HG03442 (cell line): ENCODE results near the gene TMEM240.
"Not testable (repeated sequence)": the region's sequence is repeated elsewhere in the genome, so short reads cannot be mapped to it uniquely, and the experiment has no call there.

Experiments used
- ATAC-seq: cut with Tn5 transposase; IDR thresholded peaks from one replicate; pipeline ENCODE4 v1.9.1; 2021; ENCODE audit warnings: mild to moderate bottlenecking, moderate library complexity; ENCODE audit not compliant: unreplicated experiment

TMEM240 gene

DNA sequence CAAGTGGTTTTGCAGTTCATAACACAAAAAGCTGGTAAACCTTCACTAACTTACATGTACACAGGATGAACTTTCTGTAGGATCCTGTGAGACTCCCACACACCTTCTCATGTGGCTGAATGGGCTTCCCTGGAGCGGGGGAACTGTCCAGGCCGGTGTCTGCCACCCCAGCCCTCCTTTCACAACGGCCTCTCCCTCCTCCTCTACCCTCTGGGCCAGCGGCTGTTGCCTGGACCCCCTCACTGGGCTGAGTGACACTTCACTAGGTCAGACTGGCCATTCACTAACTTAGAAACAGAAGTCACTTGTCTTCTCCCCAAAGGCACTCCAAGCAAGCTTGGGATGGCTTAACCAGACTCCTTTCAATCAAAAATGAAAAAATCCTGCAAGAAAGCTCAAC, 18.2 kb upstream of the TMEM240 start:
- no peak for ATAC-seq

DNA sequence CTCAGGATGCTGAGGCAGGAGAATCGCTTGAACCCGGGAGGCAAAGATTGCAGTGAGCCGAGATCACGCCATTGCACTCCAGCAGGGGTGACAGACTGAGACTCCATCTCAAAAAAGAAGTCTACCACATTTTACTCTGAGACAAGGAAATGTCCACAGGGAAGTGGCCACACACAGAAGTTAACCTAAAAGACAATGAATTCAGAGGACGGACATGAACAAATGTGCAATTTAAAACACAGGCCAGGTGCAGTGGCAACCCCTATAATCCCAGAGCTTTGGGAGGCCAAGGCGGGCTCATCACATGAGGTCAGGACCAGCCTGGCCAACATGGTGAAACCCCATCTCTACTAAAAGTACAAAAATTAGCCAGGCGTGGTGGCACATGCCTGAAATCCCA, 17.3 kb upstream of the TMEM240 start:
- ATAC-seq, result not testable (repeated sequence)

DNA sequence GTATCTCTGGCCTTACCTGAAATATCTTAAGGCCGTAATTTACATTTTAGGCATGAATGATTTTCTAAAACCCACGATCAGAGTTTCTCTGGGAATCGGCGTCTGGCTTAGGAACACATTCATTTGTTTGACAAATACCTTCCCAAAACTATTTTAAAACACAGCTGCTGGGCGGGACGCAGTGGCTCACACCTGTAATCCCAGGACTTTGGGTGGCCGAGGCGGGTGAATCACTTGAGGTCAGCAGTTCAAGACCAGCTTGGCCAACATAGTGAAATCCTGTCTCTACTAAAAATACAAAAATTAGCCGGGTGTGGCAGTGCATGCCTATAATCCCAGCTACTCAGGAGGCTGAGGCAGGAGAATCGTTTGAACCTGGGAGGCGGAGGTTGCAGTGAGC, 16.5 kb upstream of the TMEM240 start:
- not testable (repeated sequence) for ATAC-seq

DNA sequence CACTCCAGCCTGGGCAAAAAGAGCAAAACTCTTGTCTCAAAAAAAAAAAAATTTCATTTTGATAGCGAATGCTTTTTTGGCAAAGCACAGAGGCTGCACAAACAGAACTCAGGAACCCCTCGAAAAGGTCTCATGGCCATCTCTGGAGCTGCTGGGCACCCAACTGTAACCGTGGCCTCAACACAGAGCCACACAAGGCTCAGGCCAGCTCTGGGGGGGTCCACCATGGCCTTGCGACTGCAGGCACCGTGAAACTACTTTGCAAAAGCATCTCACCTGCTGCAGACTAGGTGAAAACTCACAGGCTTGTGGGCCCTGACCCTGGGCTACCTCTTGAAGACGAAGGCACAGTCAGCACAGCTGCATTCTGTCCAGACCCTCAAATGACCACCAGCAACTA, 16.1 kb upstream of the TMEM240 start:
- ATAC-seq, result no peak

DNA sequence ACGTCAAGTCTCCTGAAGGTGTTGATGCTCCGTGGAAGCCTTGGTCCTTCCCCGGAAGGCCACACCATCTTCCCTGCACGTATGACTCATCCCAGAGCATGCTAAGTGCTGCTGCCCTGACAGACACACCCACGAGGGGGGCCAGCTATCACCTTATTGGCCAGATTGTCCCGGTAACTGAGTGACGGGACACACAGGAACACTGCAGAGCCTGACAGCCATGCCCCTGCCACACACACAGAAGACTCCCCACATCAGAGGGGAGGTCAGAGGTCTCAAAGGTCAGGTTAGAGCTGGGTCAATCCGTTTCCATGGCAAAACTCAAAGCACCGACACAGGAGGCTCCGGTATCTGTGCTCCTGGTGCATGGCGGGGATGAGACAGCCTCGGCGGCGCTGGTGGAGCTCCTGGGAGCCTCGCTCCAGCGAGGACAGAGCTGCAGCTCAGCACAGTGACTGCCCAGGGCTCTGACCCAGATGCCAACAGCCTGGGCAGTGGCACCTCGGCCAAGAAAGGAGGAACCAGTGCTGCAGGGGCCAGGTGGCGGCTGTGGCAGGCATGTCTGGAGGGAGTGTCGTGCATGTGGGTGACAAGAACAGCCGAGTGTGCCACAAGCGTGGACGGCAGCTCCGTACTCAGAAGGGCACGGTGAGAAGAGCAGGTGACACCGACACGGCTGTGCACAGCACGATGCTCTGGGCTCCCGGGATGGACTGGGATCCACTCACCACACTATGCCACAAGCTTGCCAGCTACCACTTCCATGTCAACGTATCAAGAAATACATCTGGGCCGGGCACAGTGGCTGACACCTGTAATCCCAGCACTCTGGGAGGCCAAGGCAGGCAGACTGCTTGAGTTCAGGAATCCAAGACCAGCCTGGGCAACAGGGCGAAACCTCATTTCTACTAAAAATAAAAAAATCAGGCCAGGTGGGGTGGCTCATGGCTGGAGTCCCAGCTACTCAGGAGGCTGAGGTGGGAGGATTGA, 14.8 kb upstream of the TMEM240 start:
- ATAC-seq, result no peak

DNA sequence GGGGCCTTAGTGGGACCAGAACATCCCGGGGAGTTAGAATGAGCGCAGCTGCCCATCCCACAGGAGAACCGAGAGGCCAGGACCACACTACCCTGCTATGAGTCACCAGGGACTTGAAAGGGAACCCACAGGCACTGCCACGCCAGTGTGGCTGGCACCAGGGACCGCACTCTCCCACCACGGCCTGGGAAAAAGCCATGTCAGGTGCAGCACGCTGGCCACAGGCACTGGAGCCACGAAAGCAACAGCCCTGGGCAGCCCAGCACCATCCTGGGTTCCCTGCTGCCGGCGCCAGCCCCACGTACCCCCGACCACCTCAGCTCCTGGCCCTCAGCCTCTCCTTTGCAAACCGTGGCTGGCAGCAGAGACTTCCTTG, 14.1 kb upstream of the TMEM240 start:
- ATAC-seq, result no peak

DNA sequence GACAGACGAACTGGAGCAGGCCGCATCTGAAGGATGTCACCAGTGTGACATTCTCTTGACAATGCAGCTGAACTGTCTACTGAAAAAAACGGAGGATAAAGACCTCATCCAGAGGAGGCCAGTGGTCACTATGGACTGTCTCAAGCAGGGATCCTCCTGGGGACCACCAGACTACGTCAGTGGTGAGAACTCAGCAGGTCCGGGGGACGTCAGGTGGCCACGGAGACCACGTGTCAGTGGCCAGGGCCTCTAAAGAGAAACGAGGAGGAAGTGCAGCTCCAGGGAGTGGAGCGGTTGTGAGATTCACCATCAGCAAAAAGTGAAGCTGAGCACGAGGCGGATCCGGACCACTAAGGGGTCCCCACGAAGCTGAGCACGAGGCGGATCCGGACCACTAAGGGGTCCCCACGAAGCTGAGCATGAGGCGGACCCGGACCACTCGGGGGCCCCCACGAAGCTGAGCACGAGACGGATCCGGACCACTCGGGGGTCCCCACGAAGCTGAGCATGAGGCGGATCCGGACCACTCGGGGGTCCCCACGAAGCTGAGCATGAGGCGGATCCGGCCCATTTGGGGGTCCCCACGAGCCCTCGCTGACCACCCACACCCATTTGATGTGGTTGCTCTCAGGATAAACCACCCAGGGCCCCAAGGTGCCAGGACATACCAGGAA, 13.5 kb upstream of the TMEM240 start:
- no peak for ATAC-seq

DNA sequence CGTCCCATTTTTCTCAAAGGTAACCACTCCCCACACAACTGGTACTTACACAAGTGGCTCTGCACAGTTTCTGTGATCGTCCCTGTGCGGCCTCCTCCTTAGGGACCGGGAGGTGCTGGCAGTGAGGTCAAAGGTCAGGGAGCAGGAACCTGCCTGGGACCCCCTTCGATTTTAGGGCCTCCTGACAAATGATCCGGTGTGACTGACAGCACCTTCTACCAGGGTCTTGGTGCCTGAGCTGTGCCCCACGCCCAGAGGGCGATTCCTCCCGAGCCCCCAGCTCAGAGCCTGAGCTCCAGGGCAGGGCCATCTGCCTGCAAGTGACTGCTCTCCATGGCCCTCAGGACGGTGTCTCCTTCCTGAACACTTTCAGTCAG, 11.8 kb upstream of the TMEM240 start:
- ATAC-seq, result no peak

DNA sequence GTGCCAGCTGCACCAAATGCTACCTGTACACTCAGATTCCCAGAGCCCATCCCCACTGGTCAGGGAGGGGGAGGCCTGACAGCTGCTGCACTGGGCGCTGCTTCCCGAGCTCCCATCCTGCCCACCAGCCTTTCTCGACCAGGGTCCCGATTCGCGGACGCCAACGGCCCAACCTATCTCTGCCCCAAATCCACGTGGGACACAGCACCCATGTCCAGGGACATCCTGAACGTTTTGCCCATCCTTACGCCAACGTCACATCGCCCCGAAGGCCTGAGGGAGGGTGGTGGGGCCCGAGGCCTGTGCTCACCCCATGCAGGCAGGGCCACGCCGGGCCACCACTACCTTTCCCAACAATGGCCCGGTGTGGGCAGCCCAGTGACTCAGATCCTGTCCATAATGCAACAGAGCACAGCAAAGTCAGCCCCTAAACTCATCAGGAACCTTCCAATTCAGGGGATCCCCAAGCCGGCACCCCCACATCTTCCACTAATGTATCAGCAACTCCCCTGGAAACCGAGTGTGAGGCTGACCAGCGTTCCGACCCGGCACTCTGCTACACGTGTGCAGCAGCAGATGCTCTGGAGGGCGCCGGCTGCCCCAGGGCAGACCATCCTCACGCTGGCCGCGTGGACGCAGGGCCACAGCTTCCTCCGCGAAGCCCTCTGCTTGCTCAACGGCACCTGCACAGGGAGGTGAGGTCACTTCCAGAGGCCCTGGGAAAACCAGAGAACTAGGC, 11.3 kb upstream of the TMEM240 start:
- no peak for ATAC-seq

DNA sequence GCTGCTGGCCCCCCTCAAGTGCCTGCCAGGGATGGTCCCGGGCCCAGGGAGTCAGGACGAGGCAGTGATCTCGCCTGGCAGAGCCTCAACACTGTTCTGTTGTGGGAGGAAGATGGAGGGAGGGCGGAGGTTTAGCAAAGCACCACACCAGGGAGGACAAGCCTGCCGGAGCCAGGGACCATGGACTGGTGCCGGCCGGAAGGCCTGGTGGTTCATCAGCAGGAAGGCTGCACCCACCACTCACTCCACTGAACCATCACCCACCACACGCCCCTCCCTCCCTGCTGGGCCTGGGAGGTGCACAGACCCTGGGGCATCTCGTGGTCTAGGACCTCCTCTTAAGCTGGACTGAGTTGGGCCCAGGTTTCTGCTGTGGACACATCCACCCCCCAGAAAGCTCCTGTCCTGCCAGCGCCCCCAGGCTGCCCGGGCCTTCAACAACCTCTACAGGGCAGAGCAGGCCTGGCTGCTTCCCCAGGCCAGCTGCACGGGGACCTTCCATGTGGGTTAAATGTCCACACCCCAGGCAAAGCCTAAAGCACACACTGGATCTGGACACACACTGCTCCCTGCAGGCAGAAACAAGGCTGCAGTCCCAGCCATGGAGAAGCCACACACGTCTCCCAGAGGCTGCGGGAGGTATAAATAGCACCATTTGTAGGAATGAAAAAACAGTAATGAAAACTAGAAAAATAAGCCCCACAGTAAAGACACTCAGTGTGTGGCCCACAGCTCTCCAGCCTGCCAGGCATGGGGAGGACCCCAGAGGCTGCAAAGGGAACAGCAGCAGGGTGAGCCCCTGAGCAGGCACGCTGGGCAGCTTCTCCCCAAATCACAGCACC, 10.4 kb upstream of the TMEM240 start:
- ATAC-seq, result no peak

DNA sequence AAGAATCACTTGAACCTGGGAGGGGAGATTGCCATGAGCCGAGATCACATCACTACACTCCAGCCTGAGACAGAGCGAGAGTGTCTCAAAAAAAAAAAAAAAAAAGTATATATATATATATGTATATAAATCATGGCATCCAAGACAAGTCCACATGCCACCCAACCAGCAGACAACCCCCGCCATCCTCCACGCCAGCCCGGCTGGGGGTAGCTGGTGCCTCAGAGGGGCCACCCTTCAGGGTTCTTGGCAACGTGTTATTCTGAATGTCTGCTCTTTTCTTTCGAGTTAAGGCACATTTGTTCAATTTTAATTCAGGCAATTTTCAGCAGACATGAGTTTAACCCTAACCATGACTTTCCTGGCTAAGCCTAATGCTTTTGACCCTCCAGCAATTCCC, 9.7 kb upstream of the TMEM240 start:
- no peak for ATAC-seq

DNA sequence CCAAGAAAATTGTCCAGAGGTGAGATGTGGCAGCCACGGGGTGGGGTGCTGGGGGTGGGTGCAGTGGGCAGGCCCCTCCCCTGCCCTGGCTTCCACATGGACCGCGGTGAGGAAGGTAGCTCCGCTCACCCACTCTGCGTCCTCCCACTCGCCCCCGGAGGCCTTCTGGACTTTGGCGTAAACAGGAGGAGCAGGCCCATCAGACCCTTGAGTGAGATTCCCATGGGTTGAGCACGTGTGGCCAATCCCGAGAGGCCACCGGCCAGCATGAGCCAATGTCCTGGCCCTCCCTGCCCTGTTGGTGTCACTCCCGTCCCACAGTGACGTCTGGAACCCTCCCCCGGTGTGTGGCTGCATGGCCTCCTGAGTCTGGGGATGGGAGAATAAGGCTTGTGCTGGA, 8.2 kb upstream of the TMEM240 start:
- ATAC-seq, result no peak

DNA sequence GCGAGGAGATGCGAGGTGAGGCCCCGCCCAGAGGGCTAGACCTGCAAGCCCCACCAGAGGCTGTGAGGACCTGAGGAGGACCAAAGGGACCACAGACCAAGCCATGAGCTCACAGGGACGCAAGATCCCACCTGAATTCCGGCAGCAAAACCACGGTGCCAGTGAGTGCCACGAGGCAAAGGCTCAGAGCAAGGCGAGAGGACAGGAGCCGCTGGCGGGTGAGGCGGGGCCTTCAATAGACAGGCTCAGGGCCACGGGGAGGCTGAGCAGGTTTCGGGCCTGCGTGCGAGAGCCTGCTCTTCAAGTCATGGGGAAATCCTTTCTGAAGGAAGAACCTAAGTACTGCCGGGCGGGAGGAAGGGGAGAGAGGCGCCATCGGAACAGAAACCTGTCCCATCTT, 7.1 kb upstream of the TMEM240 start:
- ATAC-seq, result no peak

DNA sequence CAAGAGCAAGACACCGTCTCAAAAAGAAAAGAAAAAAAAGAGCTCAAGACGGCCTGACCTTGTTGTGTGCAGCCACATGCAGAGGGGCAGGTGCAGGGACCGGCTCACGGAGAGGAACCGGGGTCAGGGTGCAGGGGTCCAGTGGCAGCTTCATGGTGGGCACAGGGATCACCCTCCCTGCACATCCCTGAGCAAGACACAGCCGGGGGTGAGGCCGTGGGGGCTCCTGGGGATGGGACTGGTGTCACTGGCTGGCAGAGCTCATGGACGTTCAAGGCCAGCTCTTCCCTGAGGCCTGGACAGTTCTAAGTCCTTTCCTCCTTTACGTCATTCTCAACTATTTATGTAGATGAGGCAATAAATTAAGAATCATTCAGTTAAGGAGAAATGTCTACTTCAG, 6.6 kb upstream of the TMEM240 start:
- ATAC-seq, result no peak

DNA sequence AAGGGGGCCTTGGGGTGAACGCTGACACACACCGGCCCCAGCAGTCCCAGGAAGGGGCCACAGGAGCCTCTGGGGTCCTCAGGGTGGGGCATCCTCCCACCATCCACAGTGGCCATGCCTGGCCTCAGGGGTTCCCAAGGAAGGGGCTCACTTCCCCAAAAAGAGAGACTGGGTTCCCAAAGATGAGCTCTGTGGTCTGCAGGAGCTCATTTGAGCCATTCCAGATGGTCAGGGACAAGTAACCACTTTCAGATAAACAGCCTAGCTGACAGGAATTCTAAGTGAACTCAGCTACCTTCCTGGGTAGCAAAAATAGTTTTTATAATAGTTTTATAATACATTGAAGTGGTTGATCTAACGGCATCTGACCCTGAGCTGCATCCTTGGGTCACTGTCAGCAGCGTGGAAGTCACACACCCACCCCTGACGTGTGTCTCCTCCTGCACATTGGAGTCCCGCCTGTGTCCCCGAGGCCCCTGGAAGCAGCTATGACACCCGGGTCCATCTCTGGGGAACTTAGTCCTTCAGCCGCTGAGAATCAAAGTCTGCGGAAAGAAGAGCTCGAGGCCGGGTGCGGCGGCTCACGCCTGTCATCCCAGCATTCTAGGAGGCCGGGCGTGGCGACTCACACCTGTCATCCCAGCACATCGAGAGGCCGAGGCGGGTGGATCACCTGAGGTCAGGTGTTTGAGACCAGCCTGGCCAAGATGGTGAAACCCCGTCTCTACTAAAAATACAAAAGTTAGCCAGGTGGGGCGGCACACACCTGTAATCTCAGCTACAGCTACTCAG, 5.7 kb upstream of the TMEM240 start:
- no peak for ATAC-seq

DNA sequence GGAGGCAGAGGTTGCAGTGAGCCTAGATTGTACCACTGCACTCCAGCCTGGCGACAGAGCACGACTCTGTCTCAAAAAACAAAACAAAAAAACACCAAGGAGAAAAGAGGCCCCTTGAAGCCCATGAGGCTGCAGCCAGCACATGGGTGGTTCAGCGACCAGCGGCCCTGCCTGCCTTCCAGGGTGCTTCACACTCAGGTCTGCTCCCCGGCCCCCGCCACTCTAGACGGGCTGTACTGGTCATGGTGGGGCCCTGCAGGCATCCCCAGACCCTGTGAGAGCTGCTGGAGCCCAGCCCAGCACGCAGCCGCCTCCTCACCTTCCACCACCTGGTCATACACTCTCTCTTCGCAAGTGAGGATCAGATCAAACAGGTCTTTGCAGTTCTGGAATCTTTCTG, 4.1 kb upstream of the TMEM240 start:
- no peak for ATAC-seq

DNA sequence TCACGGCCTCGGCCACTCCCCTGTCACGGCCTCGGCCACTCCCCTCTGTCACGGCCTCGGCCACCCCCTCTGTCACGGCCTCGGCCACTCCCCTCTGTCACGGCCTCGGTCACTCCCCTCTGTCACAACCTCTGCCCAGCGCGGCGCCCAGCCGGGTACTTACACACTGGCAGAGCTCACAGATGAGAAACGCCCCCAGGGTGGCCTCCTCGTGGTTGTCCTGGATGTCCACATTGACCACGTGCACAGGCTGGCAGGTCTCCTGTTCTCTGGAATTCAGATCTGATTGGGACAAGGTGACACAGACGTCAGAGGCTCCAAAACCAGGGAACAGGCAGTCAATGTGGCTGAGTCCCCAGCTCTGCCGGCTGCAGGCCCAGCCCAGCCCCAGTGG, 3.3 kb upstream of the TMEM240 start:
- ATAC-seq, result no peak

DNA sequence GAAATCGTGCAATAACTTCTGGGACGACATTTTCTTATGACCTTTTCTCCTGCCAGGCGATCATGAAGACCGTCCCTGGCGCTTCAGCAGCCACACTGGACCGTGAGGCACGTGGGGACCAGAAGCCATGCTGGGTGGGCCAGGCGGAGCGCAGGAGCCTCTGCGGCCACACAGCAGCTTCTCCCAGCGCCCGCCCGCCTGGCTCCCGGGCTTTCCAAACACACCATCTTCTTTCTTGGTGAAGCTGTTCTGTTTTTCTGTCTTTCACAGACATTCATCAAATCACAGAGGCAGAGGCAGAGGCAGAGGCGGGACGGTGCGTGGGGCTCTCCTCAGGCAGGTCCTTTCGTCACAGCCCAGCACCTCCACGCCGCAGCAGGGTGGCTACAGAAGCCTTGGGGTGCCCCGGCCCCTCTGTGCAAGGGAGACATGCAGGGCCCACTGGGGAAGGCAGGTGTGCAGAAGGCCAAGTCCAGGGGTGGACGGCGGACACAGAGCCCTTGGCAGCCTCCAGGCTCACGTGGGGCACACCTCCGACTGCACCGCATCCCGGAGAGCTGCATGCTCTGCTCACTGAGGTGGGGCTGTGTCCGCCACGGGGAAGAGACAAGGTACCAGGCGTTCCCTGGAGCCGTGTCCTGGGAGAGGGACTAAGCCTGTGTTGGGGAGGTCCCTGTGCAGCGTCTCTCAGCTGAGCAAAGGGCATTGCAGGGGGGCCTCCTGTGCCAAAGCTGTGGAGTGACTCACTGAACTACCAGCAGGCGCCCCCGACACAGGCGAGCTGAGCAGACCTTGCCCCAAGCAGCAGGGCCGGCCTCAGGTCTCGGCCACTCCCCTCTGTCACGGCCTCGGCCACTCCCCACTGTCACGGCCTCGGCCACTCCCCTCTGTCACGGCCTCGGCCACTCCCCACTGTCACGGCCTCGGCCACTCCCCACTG, 2.6 kb upstream of the TMEM240 start:
- no peak for ATAC-seq
